HepG2 (cell line): ENCODE measurements around the gene STAT5A. TPM values are rescaled to one million over a fixed set of nuclear protein-coding genes. Genes with fewer than 3 reads are reported as not detected.

Experiments
- FIP1L1 ChIP-seq: fragments of 200-400 bp; formaldehyde crosslinking; IDR thresholded peaks from 2 replicates; pipeline ENCODE4 v1.6.1; 2018; ENCODE audit warnings: low read depth, mild to moderate bottlenecking, low read length, moderate library complexity, borderline replicate concordance; ENCODE audit not compliant: insufficient read depth
- FOXC1 ChIP-seq: sonication (generic); formaldehyde crosslinking; IDR thresholded peaks from 2 replicates; pipeline ENCODE4 v1.8.0; 2022; ENCODE audit warnings: mild to moderate bottlenecking, missing genetic modification reagents, borderline replicate concordance
- GTF2F1 ChIP-seq: fragments of 150-350 bp; IDR thresholded peaks from 2 replicates; pipeline ENCODE4 v1.6.1; 2014; ENCODE audit warnings: low read length
- GTF3A ChIP-seq: sonication (generic); formaldehyde crosslinking; conservative IDR thresholded peaks from 2 replicates; pipeline ENCODE4 v1.4.0; 2020; ENCODE audit warnings: mild to moderate bottlenecking, missing genetic modification reagents
- MYC ChIP-seq: sonication (generic); formaldehyde crosslinking; IDR thresholded peaks from 2 replicates; pipeline ENCODE4 v1.9.0; 2021; ENCODE audit warnings: missing genetic modification reagents, borderline replicate concordance
- PATZ1 ChIP-seq: sonication (generic); formaldehyde crosslinking; IDR thresholded peaks from 2 replicates; pipeline ENCODE4 v1.4.0; 2020; ENCODE audit warnings: missing genetic modification reagents
- PCBP2 ChIP-seq: fragments of 200-400 bp; formaldehyde crosslinking; optimal IDR thresholded peaks from 2 replicates; pipeline ENCODE3; 2018; ENCODE audit warnings: low read length, low read depth; ENCODE audit not compliant: poor library complexity, severe bottlenecking
- PITX1 ChIP-seq: sonication (generic); formaldehyde crosslinking; IDR thresholded peaks from 2 replicates; pipeline ENCODE4 v1.5.1; 2020; ENCODE audit warnings: mild to moderate bottlenecking, missing genetic modification reagents
- ZFYVE20 ChIP-seq: sonication (generic); formaldehyde crosslinking; IDR thresholded peaks from 2 replicates; pipeline ENCODE4 v1.8.0; 2023; ENCODE audit warnings: low read depth, mild to moderate bottlenecking, moderate library complexity, missing genetic modification reagents, borderline replicate concordance
- ZNF282 ChIP-seq: fragments of 450-650 bp; IDR thresholded peaks from 2 replicates; pipeline ENCODE4 v1.6.1; 2018; ENCODE audit not compliant: partially characterized antibody
- ZNF441 ChIP-seq: sonication (generic); formaldehyde crosslinking; IDR thresholded peaks from 2 replicates; pipeline ENCODE4 v1.7.0; 2021; ENCODE audit warnings: missing genetic modification reagents, borderline replicate concordance
- ZNF619 ChIP-seq: sonication (generic); formaldehyde crosslinking; IDR thresholded peaks from 2 replicates; pipeline ENCODE4 v1.4.0; 2020; ENCODE audit warnings: mild to moderate bottlenecking, missing genetic modification reagents
- polyA plus RNA-seq, 8 experiments: library from polyadenylated mRNA; depleted of rRNA in 3 of 8; stranded (reverse) in 7 of 8; unstranded in 1 of 8; fragments of >200 nt; fragmentation: Illumina TruSeq in 4 of 8; extraction: Trizol in 4 of 8; gene quantifications; 2 replicates each; pipeline versions ENCODE4 v1.2.1 to v1.2.3, GENCODE V29; 2011 to 2016; ENCODE audit warnings: low read depth in 4 of 8, missing spikeins in 1 of 8, mixed read lengths in 1 of 8; ENCODE audit not compliant: insufficient read depth in 1 of 8
- total RNA-seq, 5 experiments: library from RNA; depleted of rRNA; stranded (reverse); fragments of >200 nt; fragmentation: Illumina TruSeq; extraction: Trizol; gene quantifications; 2 replicates each; pipeline ENCODE4 v1.2.3, GENCODE V29; 2016; ENCODE audit warnings: low read depth in 1 of 5
- TF ChIP-seq, protein P1 (sequence below): sonication (generic); formaldehyde crosslinking; IDR thresholded peaks from 2 replicates; pipeline ENCODE4 v1.4.0; 2020; ENCODE audit warnings: missing genetic modification reagents

Gene STAT5A
- total and polyA plus RNA-seq, 2 of the 13 experiments (the other 11 are each of a cell fraction or from before 2014, with no cell fraction given), result 1.4 to 4.1 TPM

- no peak for TF ChIP-seq FIP1L1
- no peak for TF ChIP-seq ZNF282
- TF ChIP-seq PATZ1, result peak; percentile 11; the same call in 1 of the 2 replicates
- peak; percentile 47; the same call in 1 of the 2 replicates for TF ChIP-seq MYC (CRISPR knock-in tag)
- TF ChIP-seq, protein P1, sequence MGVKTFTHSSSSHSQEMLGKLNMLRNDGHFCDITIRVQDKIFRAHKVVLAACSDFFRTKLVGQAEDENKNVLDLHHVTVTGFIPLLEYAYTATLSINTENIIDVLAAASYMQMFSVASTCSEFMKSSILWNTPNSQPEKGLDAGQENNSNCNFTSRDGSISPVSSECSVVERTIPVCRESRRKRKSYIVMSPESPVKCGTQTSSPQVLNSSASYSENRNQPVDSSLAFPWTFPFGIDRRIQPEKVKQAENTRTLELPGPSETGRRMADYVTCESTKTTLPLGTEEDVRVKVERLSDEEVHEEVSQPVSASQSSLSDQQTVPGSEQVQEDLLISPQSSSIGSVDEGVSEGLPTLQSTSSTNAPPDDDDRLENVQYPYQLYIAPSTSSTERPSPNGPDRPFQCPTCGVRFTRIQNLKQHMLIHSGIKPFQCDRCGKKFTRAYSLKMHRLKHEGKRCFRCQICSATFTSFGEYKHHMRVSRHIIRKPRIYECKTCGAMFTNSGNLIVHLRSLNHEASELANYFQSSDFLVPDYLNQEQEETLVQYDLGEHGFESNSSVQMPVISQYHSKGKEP (CRISPR knock-in tag), result no peak
- TF ChIP-seq GTF2F1, result no peak
- no peak for TF ChIP-seq PCBP2
- TF ChIP-seq ZNF441 (CRISPR knock-in tag), result no peak
- TF ChIP-seq PITX1 (CRISPR knock-in tag), result no peak
- no peak for TF ChIP-seq FOXC1 (CRISPR knock-in tag)
- 0 out of 2 replicates have a peak, but pooled peaks have one; percentile 14 for TF ChIP-seq ZNF619
- TF ChIP-seq GTF3A (CRISPR knock-in tag), result no peak
- 0 out of 2 replicates have a peak, but pooled peaks have one; percentile 2 for TF ChIP-seq ZFYVE20 (CRISPR knock-in tag)
These were observed 857 bp upstream of the STAT5A start (continued) for GRCh38 chr17:42287305-42287976.
